Choroid plexus epithelial cell (primary cell): ENCODE results near the gene NCKAP5L.

Source experiments
- DNase-seq: peaks from one replicate; pipeline ENCODE4 v3.0.0-alpha.2; 2010; ENCODE audit warnings: low read depth
- H3K4me3 ChIP-seq: 2 replicates; pipeline ENCODE4 v1.5.1; 2011; ENCODE audit warnings: low read depth, mild to moderate bottlenecking, control low read depth, low read length, moderate library complexity
- TF ChIP-seq, protein P1 (sequence below): conservative IDR thresholded peaks from 2 replicates; pipeline ENCODE4 v1.5.1; 2011; ENCODE audit warnings: low read depth, mild to moderate bottlenecking, control low read depth, inconsistent platforms, low read length, moderate library complexity

The NCKAP5L gene

GRCh38 chr12:49868449-49868848 is 40.2 kb upstream of the NCKAP5L start:
- DNase-seq: no peak
- TF ChIP-seq, protein P1, sequence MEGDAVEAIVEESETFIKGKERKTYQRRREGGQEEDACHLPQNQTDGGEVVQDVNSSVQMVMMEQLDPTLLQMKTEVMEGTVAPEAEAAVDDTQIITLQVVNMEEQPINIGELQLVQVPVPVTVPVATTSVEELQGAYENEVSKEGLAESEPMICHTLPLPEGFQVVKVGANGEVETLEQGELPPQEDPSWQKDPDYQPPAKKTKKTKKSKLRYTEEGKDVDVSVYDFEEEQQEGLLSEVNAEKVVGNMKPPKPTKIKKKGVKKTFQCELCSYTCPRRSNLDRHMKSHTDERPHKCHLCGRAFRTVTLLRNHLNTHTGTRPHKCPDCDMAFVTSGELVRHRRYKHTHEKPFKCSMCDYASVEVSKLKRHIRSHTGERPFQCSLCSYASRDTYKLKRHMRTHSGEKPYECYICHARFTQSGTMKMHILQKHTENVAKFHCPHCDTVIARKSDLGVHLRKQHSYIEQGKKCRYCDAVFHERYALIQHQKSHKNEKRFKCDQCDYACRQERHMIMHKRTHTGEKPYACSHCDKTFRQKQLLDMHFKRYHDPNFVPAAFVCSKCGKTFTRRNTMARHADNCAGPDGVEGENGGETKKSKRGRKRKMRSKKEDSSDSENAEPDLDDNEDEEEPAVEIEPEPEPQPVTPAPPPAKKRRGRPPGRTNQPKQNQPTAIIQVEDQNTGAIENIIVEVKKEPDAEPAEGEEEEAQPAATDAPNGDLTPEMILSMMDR: no peak
- no peak overlapping the region for H3K4me3 ChIP-seq

- no peak overlapping the region for H3K4me3 ChIP-seq
- DNase-seq: no peak
- TF ChIP-seq, protein P1: no peak
These were observed 39.5 kb upstream of the NCKAP5L start for GRCh38 chr12:49867570-49868341.

DNA sequence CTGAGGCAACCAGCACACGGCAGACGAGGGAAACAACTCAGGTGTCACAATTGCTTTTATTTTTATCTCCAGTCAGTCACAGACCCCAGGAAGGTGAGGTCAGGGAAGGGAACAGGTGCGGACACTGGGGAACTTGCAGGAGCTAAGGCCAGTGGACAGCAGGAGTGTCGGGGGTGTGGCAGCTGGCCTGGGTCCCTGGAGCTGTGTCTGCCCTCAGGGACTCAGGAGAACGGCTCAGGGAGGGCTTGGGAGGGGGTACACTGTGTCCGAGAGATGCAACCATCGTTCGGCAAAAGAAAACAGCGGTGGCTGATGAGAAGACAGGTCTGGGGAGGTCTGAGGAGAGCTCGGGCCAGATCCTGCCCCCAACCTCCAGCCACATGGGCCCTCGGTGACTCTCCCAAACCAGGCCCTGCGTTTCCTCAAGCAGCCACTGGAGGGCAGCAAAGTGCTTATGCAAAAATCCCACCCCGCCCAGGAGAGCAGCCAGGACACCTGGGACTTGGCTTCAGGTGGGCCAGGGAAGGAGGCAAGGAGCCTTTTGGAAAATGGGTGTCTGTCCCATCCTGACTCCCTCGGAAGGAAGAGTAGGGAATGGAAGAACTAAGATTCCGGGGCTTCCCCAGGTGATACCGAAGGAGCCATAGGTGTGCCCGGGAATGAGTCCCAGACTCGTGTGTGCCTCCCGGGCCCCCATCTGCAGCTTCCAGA is 38.8 kb upstream of the NCKAP5L start:
- DNase-seq: peak; percentile 63

GRCh38 chr12:49865782-49866135 is 37.5 kb upstream of the NCKAP5L start:
- TF ChIP-seq, protein P1: no peak
- H3K4me3 ChIP-seq: no peak overlapping the region
- no peak for DNase-seq

More for the DNA sequence above, 38.8 kb upstream of the NCKAP5L start:
- no peak overlapping the region for H3K4me3 ChIP-seq
- TF ChIP-seq, protein P1: peak; percentile 96

GRCh38 chr12:49865109-49865781 is 37.0 kb upstream of the NCKAP5L start:
- H3K4me3 ChIP-seq: no peak overlapping the region
- no peak for DNase-seq
- TF ChIP-seq, protein P1: no peak

GRCh38 chr12:49864798-49865090 is 36.5 kb upstream of the NCKAP5L start:
- DNase-seq: no peak
- TF ChIP-seq, protein P1: no peak
- H3K4me3 ChIP-seq: no peak overlapping the region
